CD14-positive monocyte (primary cell): ENCODE results near the gene CTNNA2. TPM values are rescaled to one million over a fixed set of nuclear protein-coding genes. Genes with fewer than 3 reads are reported as not detected.

ENCODE experiments used
- DNase-seq, 3 donors: peaks; one replicate each; pipeline ENCODE4 v3.0.0-alpha.2; 2011 to 2022
- H2AFZ ChIP-seq: 2 replicates; pipeline ENCODE4 v1.6.0; 2012; ENCODE audit warnings: mild to moderate bottlenecking, low read depth, low read length, inconsistent platforms; ENCODE audit not compliant: insufficient read depth, poor library complexity, severe bottlenecking
- H3K27ac ChIP-seq, 2 donors: 1 replicate in 1 of 2; 2 replicates in 1 of 2; pipeline ENCODE4 v1.5.1; 2012 to 2013; ENCODE audit warnings: low read length in 2 of 2, control low read depth in 1 of 2, inconsistent platforms in 1 of 2, low read depth in 1 of 2, mild to moderate bottlenecking in 1 of 2
- H3K27me3 ChIP-seq, 2 donors: one replicate each; pipeline versions ENCODE4 v1.6.0 to v1.6.1; 2011 to 2013; ENCODE audit warnings: low read length in 2 of 2; ENCODE audit not compliant: control insufficient read depth in 2 of 2, insufficient read depth in 2 of 2
- H3K36me3 ChIP-seq, 2 donors: replicated peaks in 1 of 2; 1 replicate in 1 of 2; 2 replicates in 1 of 2; pipeline versions ENCODE4 v1.5.1 to v1.6.1; 2012 to 2013; ENCODE audit warnings: low read length in 2 of 2, control low read depth in 1 of 2, inconsistent platforms in 1 of 2, mild to moderate bottlenecking in 1 of 2; ENCODE audit not compliant: insufficient read depth in 2 of 2, control insufficient read depth in 1 of 2
- H3K4me1 ChIP-seq, 2 donors: 1 replicate in 1 of 2; 2 replicates in 1 of 2; pipeline versions ENCODE4 v1.5.1 to v1.6.1; 2012 to 2013; ENCODE audit warnings: low read length in 2 of 2, control low read depth in 1 of 2, inconsistent platforms in 1 of 2, mild to moderate bottlenecking in 1 of 2, moderate library complexity in 1 of 2; ENCODE audit not compliant: insufficient read depth in 2 of 2, control insufficient read depth in 1 of 2
- H3K4me2 ChIP-seq: replicated peaks from 2 replicates; pipeline ENCODE3; 2012; ENCODE audit warnings: low read length, moderate library complexity, mild to moderate bottlenecking; ENCODE audit not compliant: poor library complexity, severe bottlenecking; ENCODE audit errors: extremely low read depth
- H3K4me3 ChIP-seq, 3 experiments: fragments of 200-600 bp in 1 of 3; sonication (generic) in 1 of 3; replicated peaks in 1 of 3; 1 replicate in 2 of 3; 2 replicates in 1 of 3; pipeline ENCODE4 v1.5.1; 2011 to 2013; ENCODE audit warnings: low read length in 3 of 3, mild to moderate bottlenecking in 3 of 3, control low read depth in 2 of 3, low read depth in 2 of 3, inconsistent platforms in 1 of 3, moderate library complexity in 1 of 3
- H3K79me2 ChIP-seq: 2 replicates; pipeline ENCODE4 v1.6.0; 2012; ENCODE audit warnings: mild to moderate bottlenecking, control low read depth, inconsistent platforms, low read length, moderate library complexity; ENCODE audit not compliant: insufficient read depth
- H3K9ac ChIP-seq: 2 replicates; pipeline ENCODE4 v1.6.0; 2017; ENCODE audit warnings: low read length, mild to moderate bottlenecking; ENCODE audit not compliant: insufficient read depth, poor library complexity, severe bottlenecking
- H3K9me3 ChIP-seq, 2 donors: replicated peaks in 1 of 2; 1 replicate in 1 of 2; 2 replicates in 1 of 2; pipeline versions ENCODE4 v1.5.1 to v1.6.1; 2012 to 2013; ENCODE audit warnings: low read length in 2 of 2, control low read depth in 1 of 2; ENCODE audit not compliant: control insufficient read depth in 1 of 2, insufficient read depth in 1 of 2
- H4K20me1 ChIP-seq: 2 replicates; pipeline ENCODE4 v1.6.0; 2012; ENCODE audit warnings: mild to moderate bottlenecking, low read length, control low read depth, moderate library complexity; ENCODE audit not compliant: insufficient read depth
- H3K27ac Mint-ChIP-seq, 7 donors: one replicate each; pipeline ENCODE4 v1.8.0; 2020; ENCODE audit warnings: mild to moderate bottlenecking in 7 of 7, mixed read lengths in 7 of 7, moderate library complexity in 6 of 7, inconsistent platforms in 2 of 7
- H3K27me3 Mint-ChIP-seq, 3 donors: one replicate each; pipeline ENCODE4 v1.8.0; 2021 to 2022; ENCODE audit warnings: low read depth in 3 of 3, mild to moderate bottlenecking in 3 of 3, mixed read lengths in 3 of 3, moderate library complexity in 3 of 3, inconsistent platforms in 1 of 3
- H3K36me3 Mint-ChIP-seq, 2 donors: one replicate each; pipeline ENCODE4 v1.8.0; 2020; ENCODE audit warnings: mixed read lengths in 2 of 2, inconsistent platforms in 1 of 2, mild to moderate bottlenecking in 1 of 2
- H3K4me1 Mint-ChIP-seq: one replicate; pipeline ENCODE4 v1.8.0; 2020; ENCODE audit warnings: mild to moderate bottlenecking, mixed read lengths
- H3K4me3 Mint-ChIP-seq, 2 donors: one replicate each; pipeline ENCODE4 v1.8.0; 2020; ENCODE audit warnings: mild to moderate bottlenecking in 2 of 2, mixed read lengths in 2 of 2, moderate library complexity in 1 of 2
- H3K9me3 Mint-ChIP-seq, 7 donors: one replicate each; pipeline ENCODE4 v1.8.0; 2020 to 2022; ENCODE audit warnings: mixed read lengths in 7 of 7, mild to moderate bottlenecking in 6 of 7, moderate library complexity in 6 of 7, inconsistent platforms in 2 of 7
- WGBS: methylation state at CpG from one replicate; pipeline ENCODE4 v1.1.5; 2013; ENCODE audit warnings: missing lambda C conversion rate; ENCODE audit not compliant: insufficient coverage; 5-methylcytosine and 5-hydroxymethylcytosine counted together
- intact Hi-C, 2 donors: fragments of 100-400 bp; cut with micrococcal nuclease; formaldehyde crosslinking; loops; one replicate each; pipeline versions ENCODE4 v1.15.0 to v1.15.1; 2023
- polyA plus RNA-seq, 3 donors: library from polyadenylated mRNA; depleted of rRNA in 1 of 3; unstranded in 2 of 3; stranded (reverse) in 1 of 3; fragments of 300-500 nt in 2 of 3; fragments of >200 nt in 1 of 3; fragmentation: Illumina TruSeq in 2 of 3; gene quantifications; 1 replicate in 2 of 3; 2 replicates in 1 of 3; pipeline ENCODE4 v1.2.3, GENCODE V29; 2012 to 2021
- TF ChIP-seq, protein P1 (sequence below): fragments of 200-600 bp; IDR thresholded peaks from one replicate; pipeline ENCODE4 v1.8.0; 2022; ENCODE audit warnings: antibody characterized with exemption, mild to moderate bottlenecking

CTNNA2 gene
- polyA plus RNA-seq, 3 donors, result not detected

DNA sequence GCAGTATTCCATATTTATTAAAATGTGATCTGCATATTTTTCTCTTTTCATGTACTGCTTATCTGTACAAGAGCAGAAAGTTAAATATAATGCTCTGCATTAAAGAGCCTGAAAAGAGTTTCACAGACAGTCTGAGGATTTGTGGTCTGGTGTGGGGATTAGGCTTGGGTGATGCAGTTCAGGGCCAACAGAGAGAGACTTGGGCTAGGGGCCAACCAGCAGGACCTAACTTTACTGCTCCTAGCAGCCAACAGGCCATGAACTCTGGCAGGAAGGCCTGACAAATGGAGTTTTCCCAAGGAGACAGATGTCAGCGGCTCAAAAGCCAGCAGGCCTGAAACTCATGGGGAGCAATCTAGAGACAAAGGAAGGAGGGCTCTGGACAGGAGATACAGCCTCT, 622.1 kb downstream of the CTNNA2 start:
- H4K20me1 ChIP-seq, result no peaks in the 10 kb centered on the region
- no peaks in the 10 kb centered on the region for H3K36me3 ChIP-seq
- H3K27me3 Mint-ChIP-seq, result peaks cover 0 to 2% (median 0%) of the 10 kb centered on the region in 3 donors
- TF ChIP-seq, protein P1, sequence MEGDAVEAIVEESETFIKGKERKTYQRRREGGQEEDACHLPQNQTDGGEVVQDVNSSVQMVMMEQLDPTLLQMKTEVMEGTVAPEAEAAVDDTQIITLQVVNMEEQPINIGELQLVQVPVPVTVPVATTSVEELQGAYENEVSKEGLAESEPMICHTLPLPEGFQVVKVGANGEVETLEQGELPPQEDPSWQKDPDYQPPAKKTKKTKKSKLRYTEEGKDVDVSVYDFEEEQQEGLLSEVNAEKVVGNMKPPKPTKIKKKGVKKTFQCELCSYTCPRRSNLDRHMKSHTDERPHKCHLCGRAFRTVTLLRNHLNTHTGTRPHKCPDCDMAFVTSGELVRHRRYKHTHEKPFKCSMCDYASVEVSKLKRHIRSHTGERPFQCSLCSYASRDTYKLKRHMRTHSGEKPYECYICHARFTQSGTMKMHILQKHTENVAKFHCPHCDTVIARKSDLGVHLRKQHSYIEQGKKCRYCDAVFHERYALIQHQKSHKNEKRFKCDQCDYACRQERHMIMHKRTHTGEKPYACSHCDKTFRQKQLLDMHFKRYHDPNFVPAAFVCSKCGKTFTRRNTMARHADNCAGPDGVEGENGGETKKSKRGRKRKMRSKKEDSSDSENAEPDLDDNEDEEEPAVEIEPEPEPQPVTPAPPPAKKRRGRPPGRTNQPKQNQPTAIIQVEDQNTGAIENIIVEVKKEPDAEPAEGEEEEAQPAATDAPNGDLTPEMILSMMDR, result no peak
- no peak overlapping the region for H3K4me3 Mint-ChIP-seq
- H3K9me3 ChIP-seq, result peaks cover 0 to 6% of the 10 kb centered on the region in 2 donors
- H3K4me1 ChIP-seq, result no peaks in the 10 kb centered on the region
- H3K79me2 ChIP-seq, result no peaks in the 10 kb centered on the region
- no peak for DNase-seq
- H3K4me3 ChIP-seq, result no peak overlapping the region
- intact Hi-C loops, result no loop called here
- peaks cover 0 to 6% (median 3%) of the 10 kb centered on the region in 7 donors for H3K9me3 Mint-ChIP-seq
- H3K4me1 Mint-ChIP-seq, result no peaks in the 10 kb centered on the region
- 80% methylated on average over 1 of the region's 1 CpG for WGBS
- no peaks in the 10 kb centered on the region for H3K27me3 ChIP-seq
- no peak overlapping the region for H2AFZ ChIP-seq
- H3K27ac ChIP-seq, result no peak overlapping the region
- H3K36me3 Mint-ChIP-seq, result no peaks in the 10 kb centered on the region
- no peak overlapping the region for H3K9ac ChIP-seq
- no peak overlapping the region for H3K4me2 ChIP-seq
- H3K27ac Mint-ChIP-seq, result no peak overlapping the region

DNA sequence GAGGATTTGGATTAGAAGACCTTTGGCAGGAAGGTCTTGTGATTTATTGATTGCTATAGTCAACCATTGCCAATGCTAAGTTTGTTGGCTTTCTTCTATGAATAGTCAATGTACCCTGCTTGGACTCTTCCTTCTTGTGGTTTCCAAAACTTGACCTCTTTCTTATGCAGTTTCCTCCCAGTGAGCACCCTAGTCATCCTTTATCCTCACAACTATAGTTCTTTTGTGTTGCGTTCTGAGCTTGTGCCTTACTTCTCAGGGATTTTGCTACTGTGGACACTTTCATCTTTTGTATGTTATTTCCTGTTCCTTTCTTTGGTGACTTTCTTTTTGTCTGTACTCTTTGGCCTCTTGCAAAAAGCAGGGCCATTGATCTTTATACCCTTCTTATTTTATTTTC, 623.5 kb downstream of the CTNNA2 start:
- no CpG with 5 or more reads among the region's 1 CpG for WGBS
- Mint-ChIP-seq H3K27ac (no peak overlapping the region), H3K9me3 (peaks cover 1 to 6% (median 3%) of the 10 kb centered on the region in 7 donors), H3K4me3 (no peak overlapping the region), H3K27me3 (peaks cover 0 to 2% (median 0%) of the 10 kb centered on the region in 3 donors), H3K36me3 (no peaks in the 10 kb centered on the region), H3K4me1 (no peaks in the 10 kb centered on the region)
- H3K4me3 ChIP-seq, result no peak overlapping the region
- H3K27me3 ChIP-seq, result no peaks in the 10 kb centered on the region
- H3K79me2 ChIP-seq, result no peaks in the 10 kb centered on the region
- TF ChIP-seq, protein P1, result no peak
- no peak overlapping the region for H3K9ac ChIP-seq
- no peak for DNase-seq
- H2AFZ ChIP-seq, result no peak overlapping the region
- no peak overlapping the region for H3K27ac ChIP-seq
- H3K4me2 ChIP-seq, result no peak overlapping the region
- no peaks in the 10 kb centered on the region for H4K20me1 ChIP-seq
- no peaks in the 10 kb centered on the region for H3K36me3 ChIP-seq
- intact Hi-C loops, result no loop called here
- no peaks in the 10 kb centered on the region for H3K4me1 ChIP-seq
- peaks cover 0 to 6% of the 10 kb centered on the region in 2 donors for H3K9me3 ChIP-seq
